Erythroblast (primary cell): ENCODE results near the gene DVL3.

Experiments used
- DNase-seq, 2 experiments: peaks; one replicate each; lab custom pipeline; 2025; lab: John Stamatoyannopoulos, UW
- GATA1 ChIP-seq: IDR thresholded peaks from 2 replicates; pipeline ENCODE4 v1.6.1; 2011; ENCODE audit warnings: low read depth, mild to moderate bottlenecking, control low read depth, low read length, moderate library complexity
- POLR2A ChIP-seq: IDR thresholded peaks from 2 replicates; pipeline ENCODE4 v1.6.1; 2011; ENCODE audit warnings: mild to moderate bottlenecking, low read length

DVL3 gene

GRCh38 chr3:184166671-184167070 is 11.5 kb downstream of the DVL3 start:
- no peak for DNase-seq
- no peak for TF ChIP-seq POLR2A
- TF ChIP-seq GATA1, result no peak

- no peak for DNase-seq
- TF ChIP-seq GATA1 (no peak), POLR2A (no peak)
These were observed 12.6 kb downstream of the DVL3 start for GRCh38 chr3:184167786-184168185.

- TF ChIP-seq POLR2A (no peak), GATA1 (no peak)
These were observed 13.4 kb downstream of the DVL3 start for GRCh38 chr3:184168363-184169120.

GRCh38 chr3:184169896-184170875 is 15.0 kb downstream of the DVL3 start:
- DNase-seq, result no peak
- TF ChIP-seq POLR2A (no peak), GATA1 (no peak)

More at GRCh38 chr3:184168363-184169120, 13.4 kb downstream of the DVL3 start:
- no peak for DNase-seq

- DNase-seq, result peak in 1 of 2 experiments; percentile 9
- TF ChIP-seq GATA1 (no peak), POLR2A (no peak)
These were observed 16.4 kb downstream of the DVL3 start for GRCh38 chr3:184171562-184171961.

- DNase-seq, result no peak
- no peak for TF ChIP-seq POLR2A
- no peak for TF ChIP-seq GATA1
These were observed 17.6 kb downstream of the DVL3 start for GRCh38 chr3:184172681-184173373.

- no peak for TF ChIP-seq GATA1
- no peak for TF ChIP-seq POLR2A
- DNase-seq, result no peak
These were observed 18.2 kb downstream of the DVL3 start for GRCh38 chr3:184173374-184173722.

- TF ChIP-seq GATA1 (no peak), POLR2A (no peak)
- DNase-seq, result no peak
These were observed 19.1 kb downstream of the DVL3 start for GRCh38 chr3:184174284-184174645.

GRCh38 chr3:184174646-184175492 is 19.7 kb downstream of the DVL3 start, which contains the start of gene AP2M1:
Gene AP2M1, plus strand, starts transcription at chr3:184174855. Its CDS starts 2,139 bp downstream, at chr3:184176994.
- DNase-seq, result peak; percentile 99
- TF ChIP-seq GATA1 (no peak), POLR2A (peak; percentile 86)

- peak; percentile 34 to 54 for DNase-seq
- TF ChIP-seq GATA1, result no peak
- no peak for TF ChIP-seq POLR2A
These were observed 20.3 kb downstream of the DVL3 start for GRCh38 chr3:184175506-184175905.

- no peak for DNase-seq
- no peak for TF ChIP-seq POLR2A
- no peak for TF ChIP-seq GATA1
These were observed 20.8 kb downstream of the DVL3 start for GRCh38 chr3:184175981-184176376.

- peak; percentile 61 to 69 for DNase-seq
These were observed 21.5 kb downstream of the DVL3 start for GRCh38 chr3:184176377-184177330.

More at GRCh38 chr3:184176377-184177330, 21.5 kb downstream of the DVL3 start:
- TF ChIP-seq POLR2A (peak; percentile 28), GATA1 (no peak)
